ENCODE measurements around the gene DYNC2I2. TPM values are rescaled to one million over a fixed set of nuclear protein-coding genes. Genes with fewer than 3 reads are reported as not detected.

The DYNC2I2 gene
- total and polyA plus RNA-seq, 4 donors: 23.0 to 65.3 (median 63.0) TPM

DNA sequence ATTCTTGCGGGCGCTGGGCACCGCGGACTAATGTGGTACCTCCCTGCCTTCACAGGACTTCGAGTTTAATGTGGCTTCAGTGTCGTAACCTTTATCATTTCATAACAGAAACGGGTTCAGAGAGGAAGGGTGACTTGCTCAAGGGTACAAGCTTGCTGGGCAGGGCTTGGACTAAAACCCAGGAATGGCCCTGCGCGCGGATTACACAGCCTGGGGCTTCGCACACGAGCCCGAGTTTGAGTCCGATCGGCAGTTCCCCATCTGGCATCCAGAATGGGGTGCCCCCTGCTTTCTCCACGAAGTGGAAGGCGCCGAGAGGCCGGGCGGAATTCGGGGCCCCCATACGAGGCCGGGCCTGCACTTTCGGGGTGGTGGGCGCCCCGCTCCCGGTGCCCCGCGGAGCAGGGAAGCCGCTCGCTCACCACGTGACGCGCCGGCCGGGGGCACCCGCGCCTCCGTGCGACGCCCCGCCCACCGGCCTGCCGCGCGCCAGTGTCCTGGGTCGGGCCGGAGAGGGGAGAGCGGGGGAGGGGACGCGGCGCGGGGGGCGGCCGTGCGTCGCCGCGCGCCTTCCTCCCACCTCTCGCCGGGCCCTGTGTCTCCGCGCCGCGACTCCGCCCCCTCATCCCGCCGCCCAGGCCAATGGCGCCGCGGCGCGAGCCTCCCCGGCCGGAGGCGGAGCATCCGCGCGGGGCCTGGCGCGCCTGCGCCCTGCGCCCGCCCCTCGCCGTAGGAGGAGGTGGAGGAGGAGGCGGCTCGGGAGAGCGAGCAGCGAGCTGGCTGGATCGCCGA is 32.0 kb upstream of the DYNC2I2 start, which contains the start of gene SET:
SET (plus strand) TSS at position 722 of the 792 bp plus-strand sequence. CDS start 361 bp downstream, outside the sequence.
- peak; percentile 79 to 98 (median 90) for DNase-seq (ENCODE audit: low read depth in 4 of 6, low spot score in 6 of 6)
- Histone ChIP-seq H3K4me3 (ENCODE audit: low read depth, low read length) (peak within 1 kb of the TSS; percentile 83), H3K27me3 (ENCODE audit: control insufficient read depth, insufficient read depth, low read length) (peaks cover 6% of the 10 kb centered on the region), H3K4me1 (ENCODE audit: control insufficient read depth, insufficient read depth, low read length) (peaks cover 28% of the 10 kb centered on the region), H3K9me3 (ENCODE audit: control insufficient read depth, insufficient read depth, low read length) (no peaks in the 10 kb centered on the region), H3K36me3 (ENCODE audit: control insufficient read depth, insufficient read depth, low read length) (peaks cover 8% of the 10 kb centered on the region), H3K27ac (ENCODE audit: low read depth, low read length) (peak within 1 kb of the TSS; percentile 97)
- 2% methylated on average over 91 of the region's 93 CpGs for WGBS (ENCODE audit: insufficient coverage)

DNA sequence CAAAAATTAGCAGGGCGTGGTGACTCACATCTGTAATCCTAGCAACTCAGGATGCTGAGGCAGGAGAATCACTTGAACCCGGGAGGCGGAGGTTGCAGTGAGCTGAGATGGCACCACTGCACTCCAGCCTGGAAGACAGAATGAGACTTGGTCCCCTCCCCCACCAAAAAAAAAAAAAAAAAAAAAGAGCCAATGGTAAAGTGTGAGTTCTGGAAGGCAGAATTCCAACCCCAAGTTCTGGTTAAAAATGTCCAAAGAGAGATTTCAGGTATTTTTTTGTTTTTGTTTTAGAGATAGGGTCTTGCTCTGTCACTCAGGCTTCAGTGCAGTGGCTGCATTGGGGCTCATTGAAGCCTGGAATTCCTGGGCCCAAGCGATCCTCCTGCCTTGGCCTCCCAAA is 30.8 kb upstream of the DYNC2I2 start:
- no peak overlapping the region for H3K4me3 ChIP-seq (ENCODE audit: low read depth, low read length)
- no peak overlapping the region for H3K27ac ChIP-seq (ENCODE audit: low read depth, low read length)
- H3K27me3 ChIP-seq (ENCODE audit: control insufficient read depth, insufficient read depth, low read length): peaks cover 9% of the 10 kb centered on the region
- H3K9me3 ChIP-seq (ENCODE audit: control insufficient read depth, insufficient read depth, low read length): no peaks in the 10 kb centered on the region
- peaks cover 5% of the 10 kb centered on the region for H3K36me3 ChIP-seq (ENCODE audit: control insufficient read depth, insufficient read depth, low read length)
- DNase-seq (ENCODE audit: low read depth in 4 of 6, low spot score in 6 of 6): no peak
- 100% methylated on average over 2 of the region's 4 CpGs for WGBS (ENCODE audit: insufficient coverage)
- H3K4me1 ChIP-seq (ENCODE audit: control insufficient read depth, insufficient read depth, low read length): peaks cover 34% of the 10 kb centered on the region

DNA sequence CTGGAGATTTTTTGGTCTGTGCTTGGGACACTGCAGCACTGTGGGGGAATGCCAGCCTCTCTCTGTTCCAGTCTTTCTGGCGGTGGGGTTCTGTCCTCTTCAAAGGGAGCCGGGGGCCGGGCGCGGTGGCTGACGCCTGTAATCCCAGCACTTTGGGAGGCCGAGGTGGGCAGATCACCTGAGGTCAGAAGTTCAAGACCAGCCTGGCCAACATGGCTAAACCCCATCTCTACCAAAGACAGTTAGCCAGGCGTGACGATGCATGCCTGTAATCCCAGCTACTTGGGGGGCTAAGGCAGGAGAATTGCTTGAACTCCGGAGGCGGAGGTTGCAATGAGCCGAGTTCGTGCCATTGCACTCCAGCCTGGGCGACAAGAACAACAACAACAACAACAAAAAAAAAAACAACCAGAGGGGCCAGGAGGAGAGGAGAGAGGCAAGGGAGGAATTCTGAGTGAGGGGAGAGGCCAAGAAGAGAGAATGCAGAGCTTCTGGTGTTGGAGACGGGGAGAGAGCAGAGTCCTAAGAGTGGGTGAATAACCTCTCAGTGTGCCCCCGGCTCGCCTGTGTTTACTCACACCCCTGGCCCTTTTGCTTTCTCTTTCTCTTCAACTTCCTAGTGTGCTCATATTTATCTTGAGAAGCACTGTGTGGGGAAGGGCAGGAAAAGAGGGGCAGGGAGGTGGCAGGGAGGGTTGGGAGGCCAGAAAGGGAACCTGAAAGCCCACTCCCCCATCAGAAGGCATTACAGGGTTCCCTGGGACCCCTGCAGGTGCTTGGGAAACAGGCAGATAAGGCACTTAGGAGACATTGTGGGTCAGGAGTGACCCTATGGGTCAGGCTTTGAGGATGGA is 29.2 kb upstream of the DYNC2I2 start:
- no peaks in the 10 kb centered on the region for H3K9me3 ChIP-seq (ENCODE audit: control insufficient read depth, insufficient read depth, low read length)
- 69% methylated on average over 8 of the region's 17 CpGs for WGBS (ENCODE audit: insufficient coverage)
- no peak overlapping the region for H3K27ac ChIP-seq (ENCODE audit: low read depth, low read length)
- DNase-seq (ENCODE audit: low read depth in 4 of 6, low spot score in 6 of 6): no peak
- H3K4me1 ChIP-seq (ENCODE audit: control insufficient read depth, insufficient read depth, low read length): peaks cover 34% of the 10 kb centered on the region
- peaks cover 9% of the 10 kb centered on the region for H3K27me3 ChIP-seq (ENCODE audit: control insufficient read depth, insufficient read depth, low read length)
- H3K36me3 ChIP-seq (ENCODE audit: control insufficient read depth, insufficient read depth, low read length): no peaks in the 10 kb centered on the region
- no peak overlapping the region for H3K4me3 ChIP-seq (ENCODE audit: low read depth, low read length)

DNA sequence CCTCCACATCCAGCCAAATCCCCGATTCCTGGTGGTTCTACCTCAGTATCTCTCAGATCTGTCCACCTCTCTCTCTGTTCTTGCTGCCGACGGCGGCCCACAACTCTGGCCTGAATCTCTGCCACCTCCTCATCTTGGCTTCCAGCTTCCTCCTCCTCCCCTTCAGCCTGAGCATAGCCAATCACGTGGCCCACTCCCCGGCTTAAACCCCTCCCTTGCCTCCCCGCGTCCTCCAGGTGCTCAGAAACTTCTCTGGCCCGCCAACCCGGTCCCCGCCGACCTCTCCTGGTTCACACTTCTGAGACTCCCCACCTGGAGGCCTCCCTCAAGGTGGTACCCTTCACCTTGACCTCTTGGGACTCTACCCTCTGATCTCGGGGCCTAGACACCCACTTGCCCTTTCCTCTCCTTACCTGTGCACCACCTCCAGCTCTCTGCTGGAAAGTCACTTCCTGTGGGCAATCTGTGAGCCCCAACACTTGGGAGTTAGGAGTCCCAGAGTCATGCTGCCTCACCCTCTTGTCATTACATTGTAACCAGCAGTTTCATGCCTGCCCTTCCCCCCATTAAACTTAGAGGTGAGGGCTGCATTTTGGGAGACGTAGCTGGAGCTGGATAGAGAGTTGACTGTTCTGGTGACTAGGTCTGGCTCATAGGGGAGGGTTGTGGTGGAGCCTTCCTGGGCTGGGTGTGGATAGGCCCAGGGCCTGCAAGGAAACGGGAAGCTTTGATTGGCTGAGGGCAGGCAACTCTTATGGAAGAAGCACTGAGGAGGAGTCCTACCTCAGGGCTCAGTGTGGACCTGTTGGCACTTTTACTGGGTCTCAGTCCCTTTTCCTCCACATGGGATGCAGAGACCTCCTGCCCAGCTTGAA is 27.9 kb upstream of the DYNC2I2 start:
- Histone ChIP-seq H3K9me3 (ENCODE audit: control insufficient read depth, insufficient read depth, low read length) (no peaks in the 10 kb centered on the region), H3K4me3 (ENCODE audit: low read depth, low read length) (peak overlapping the region; percentile 62)
- WGBS (ENCODE audit: insufficient coverage): 19% methylated on average over 15 of the region's 15 CpGs

DNA sequence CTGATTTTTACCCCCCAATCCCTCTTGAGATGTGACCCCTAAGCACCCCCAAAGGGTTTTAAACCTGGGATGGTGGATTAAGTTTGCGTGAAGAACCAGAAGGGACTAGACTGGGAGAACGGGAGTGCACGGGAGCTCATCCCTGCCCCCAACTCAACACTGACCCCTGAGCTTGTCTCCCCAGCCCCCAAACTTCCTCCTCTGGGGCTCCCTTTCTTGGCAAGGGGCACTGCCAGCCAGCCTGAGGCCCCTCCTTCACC is 27.3 kb upstream of the DYNC2I2 start:
- Histone ChIP-seq H3K27ac (ENCODE audit: low read depth, low read length) (peak overlapping the region; percentile 61), H3K4me3 (ENCODE audit: low read depth, low read length) (peak overlapping the region; percentile 62), H3K9me3 (ENCODE audit: control insufficient read depth, insufficient read depth, low read length) (no peaks in the 10 kb centered on the region), H3K27me3 (ENCODE audit: control insufficient read depth, insufficient read depth, low read length) (peaks cover 9% of the 10 kb centered on the region), H3K4me1 (ENCODE audit: control insufficient read depth, insufficient read depth, low read length) (peaks cover 30% of the 10 kb centered on the region), H3K36me3 (ENCODE audit: control insufficient read depth, insufficient read depth, low read length) (no peaks in the 10 kb centered on the region)
- DNase-seq (ENCODE audit: low read depth in 4 of 6, low spot score in 6 of 6): peak in 1 of 6 donors; percentile 20
- no CpG with 5 or more reads among the region's 3 CpGs for WGBS (ENCODE audit: insufficient coverage)

More for the DNA sequence above, 27.9 kb upstream of the DYNC2I2 start:
- Histone ChIP-seq H3K4me1 (ENCODE audit: control insufficient read depth, insufficient read depth, low read length) (peaks cover 30% of the 10 kb centered on the region), H3K27me3 (ENCODE audit: control insufficient read depth, insufficient read depth, low read length) (peaks cover 9% of the 10 kb centered on the region), H3K27ac (ENCODE audit: low read depth, low read length) (peak overlapping the region; percentile 61), H3K36me3 (ENCODE audit: control insufficient read depth, insufficient read depth, low read length) (no peaks in the 10 kb centered on the region)
- DNase-seq (ENCODE audit: low read depth in 4 of 6, low spot score in 6 of 6): peak in 2 of 6 donors; percentile 26 to 67

DNA sequence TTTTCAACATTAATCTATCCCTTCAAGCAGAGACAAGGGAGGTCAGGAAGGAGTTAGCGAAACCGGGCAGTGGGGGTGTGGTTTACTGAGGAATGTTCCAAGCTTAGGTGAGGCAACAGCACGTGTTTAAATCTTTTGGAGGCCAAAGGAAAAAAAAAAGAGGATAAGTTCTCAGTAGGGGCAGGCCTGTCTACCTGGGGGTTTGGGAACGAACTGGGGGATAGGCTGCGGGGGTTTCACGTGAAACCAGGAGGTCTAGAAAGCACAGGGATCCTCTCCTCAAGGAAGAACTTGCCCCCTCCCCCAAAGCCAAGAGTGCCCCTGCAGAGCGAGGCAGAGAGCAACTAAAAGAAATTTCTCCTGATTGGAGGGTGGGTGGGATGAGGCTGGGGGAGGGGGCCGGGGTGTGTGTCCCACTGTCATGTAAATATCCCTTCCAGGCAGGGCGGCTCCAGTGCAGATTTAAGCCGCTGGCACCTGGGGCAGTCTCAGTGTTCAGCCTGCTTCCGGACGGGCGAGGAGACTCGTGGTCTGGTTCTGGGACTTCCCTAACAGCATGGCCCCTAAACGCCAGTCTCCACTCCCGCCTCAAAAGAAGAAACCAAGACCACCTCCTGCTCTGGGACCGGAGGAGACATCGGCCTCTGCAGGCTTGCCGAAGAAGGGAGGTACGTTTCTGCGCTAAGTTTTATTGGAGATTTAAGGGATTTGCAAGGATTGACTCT is 26.9 kb upstream of the DYNC2I2 start:
- peak overlapping the region; percentile 61 for H3K27ac ChIP-seq (ENCODE audit: low read depth, low read length)
- H3K36me3 ChIP-seq (ENCODE audit: control insufficient read depth, insufficient read depth, low read length): no peaks in the 10 kb centered on the region
- DNase-seq (ENCODE audit: low read depth in 4 of 6, low spot score in 6 of 6): peak in 1 of 6 donors; percentile 21
- peaks cover 28% of the 10 kb centered on the region for H3K4me1 ChIP-seq (ENCODE audit: control insufficient read depth, insufficient read depth, low read length)
- H3K27me3 ChIP-seq (ENCODE audit: control insufficient read depth, insufficient read depth, low read length): peaks cover 9% of the 10 kb centered on the region
- peak overlapping the region; percentile 62 for H3K4me3 ChIP-seq (ENCODE audit: low read depth, low read length)
- whole genome bisulfite sequencing (ENCODE audit: insufficient coverage): 8% methylated on average over 10 of the region's 21 CpGs
- no peaks in the 10 kb centered on the region for H3K9me3 ChIP-seq (ENCODE audit: control insufficient read depth, insufficient read depth, low read length)

DNA sequence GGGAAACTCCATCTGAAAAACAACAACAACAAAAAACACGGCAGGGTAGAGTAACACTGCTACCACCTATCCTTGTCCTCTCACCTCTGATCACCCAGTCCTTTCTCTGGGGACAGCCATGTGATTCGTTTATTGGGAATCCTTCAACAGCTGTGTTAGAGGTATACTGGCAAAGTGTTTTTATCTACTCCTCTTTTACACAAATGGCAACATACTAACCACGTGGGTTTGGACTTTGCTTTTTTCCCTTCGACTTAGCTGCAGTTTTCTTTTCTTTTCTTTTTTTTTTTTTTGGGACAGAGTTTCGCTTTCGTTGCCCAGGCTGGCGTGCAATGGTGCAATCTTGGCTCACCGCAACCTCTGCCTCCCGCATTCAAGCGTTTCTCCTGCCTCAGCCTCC is 21.1 kb upstream of the DYNC2I2 start:
- no peak overlapping the region for H3K27ac ChIP-seq (ENCODE audit: low read depth, low read length)
- no peaks in the 10 kb centered on the region for H3K36me3 ChIP-seq (ENCODE audit: control insufficient read depth, insufficient read depth, low read length)
- H3K27me3 ChIP-seq (ENCODE audit: control insufficient read depth, insufficient read depth, low read length): no peaks in the 10 kb centered on the region
- DNase-seq (ENCODE audit: low read depth in 4 of 6, low spot score in 6 of 6): no peak
- H3K4me1 ChIP-seq (ENCODE audit: control insufficient read depth, insufficient read depth, low read length): no peaks in the 10 kb centered on the region
- no peaks in the 10 kb centered on the region for H3K9me3 ChIP-seq (ENCODE audit: control insufficient read depth, insufficient read depth, low read length)
- 92% methylated on average over 3 of the region's 10 CpGs for WGBS (ENCODE audit: insufficient coverage)
- H3K4me3 ChIP-seq (ENCODE audit: low read depth, low read length): no peak overlapping the region

DNA sequence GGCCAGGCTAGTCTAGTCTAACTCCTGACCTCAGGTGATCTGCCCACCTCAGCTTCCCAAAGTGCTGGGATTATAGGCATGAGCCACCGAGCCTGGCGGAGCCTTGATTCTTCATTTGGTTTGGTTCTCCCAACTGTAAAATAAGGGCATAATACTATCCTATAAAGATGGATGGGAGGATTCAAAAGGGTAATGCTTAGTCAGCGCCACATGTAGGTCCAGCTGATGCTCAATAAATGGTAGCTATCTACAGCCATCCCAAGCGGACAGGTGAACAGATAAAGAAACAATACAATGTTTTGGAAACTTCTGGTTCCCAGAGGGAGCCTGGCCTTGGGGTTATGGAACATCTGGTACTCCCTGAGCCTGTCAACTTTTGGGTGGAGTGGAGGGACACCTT is 18.7 kb upstream of the DYNC2I2 start:
- H3K27me3 ChIP-seq (ENCODE audit: control insufficient read depth, insufficient read depth, low read length): no peaks in the 10 kb centered on the region
- H3K36me3 ChIP-seq (ENCODE audit: control insufficient read depth, insufficient read depth, low read length): no peaks in the 10 kb centered on the region
- no peak overlapping the region for H3K4me3 ChIP-seq (ENCODE audit: low read depth, low read length)
- H3K9me3 ChIP-seq (ENCODE audit: control insufficient read depth, insufficient read depth, low read length): no peaks in the 10 kb centered on the region
- 100% methylated on average over 2 of the region's 4 CpGs for WGBS (ENCODE audit: insufficient coverage)
- DNase-seq (ENCODE audit: low read depth in 4 of 6, low spot score in 6 of 6): no peak
- no peaks in the 10 kb centered on the region for H3K4me1 ChIP-seq (ENCODE audit: control insufficient read depth, insufficient read depth, low read length)
- no peak overlapping the region for H3K27ac ChIP-seq (ENCODE audit: low read depth, low read length)

DNA sequence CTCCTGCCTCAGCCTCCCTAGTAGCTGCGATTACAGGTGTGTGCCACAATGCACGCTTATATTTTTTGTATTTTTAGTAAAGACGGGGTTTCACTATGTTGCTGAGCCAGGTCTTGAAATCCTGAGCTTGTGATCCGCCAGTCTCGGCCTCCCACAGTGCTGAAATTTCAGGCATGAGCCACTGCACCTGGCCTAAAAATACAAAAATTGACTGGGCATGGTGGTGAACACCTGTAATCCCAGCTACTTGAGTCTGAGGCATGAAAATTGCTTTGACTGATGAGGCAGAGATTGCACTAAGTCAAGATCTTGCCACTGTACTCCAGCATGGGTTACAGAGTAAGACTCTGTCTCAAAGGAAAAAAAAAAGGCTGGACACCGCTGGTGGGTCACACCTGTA is 13.1 kb upstream of the DYNC2I2 start:
- Histone ChIP-seq H3K36me3 (ENCODE audit: control insufficient read depth, insufficient read depth, low read length) (no peaks in the 10 kb centered on the region), H3K27ac (ENCODE audit: low read depth, low read length) (no peak overlapping the region), H3K4me1 (ENCODE audit: control insufficient read depth, insufficient read depth, low read length) (no peaks in the 10 kb centered on the region), H3K27me3 (ENCODE audit: control insufficient read depth, insufficient read depth, low read length) (no peaks in the 10 kb centered on the region), H3K4me3 (ENCODE audit: low read depth, low read length) (no peak overlapping the region), H3K9me3 (ENCODE audit: control insufficient read depth, insufficient read depth, low read length) (no peaks in the 10 kb centered on the region)
- DNase-seq (ENCODE audit: low read depth in 4 of 6, low spot score in 6 of 6): no peak
- 93% methylated on average over 6 of the region's 6 CpGs for WGBS (ENCODE audit: insufficient coverage)

Data from spinal cord (tissue), 10 donors.